GM19240 (cell line): ENCODE data around the gene NOSTRIN.
"Not testable (repeated sequence)": the region's sequence is repeated elsewhere in the genome, so short reads cannot be mapped to it uniquely, and the experiment has no call there.

Experiments
- DNase-seq: peaks from one replicate; pipeline ENCODE4 v3.0.0; 2011; ENCODE audit warnings: low spot score; ENCODE audit not compliant: insufficient read length

Gene NOSTRIN

GRCh38 chr2:168819050-168819715, 16.7 kb downstream of the NOSTRIN start:
- no peak for DNase-seq

- DNase-seq, result no peak
These were observed 17.5 kb downstream of the NOSTRIN start for GRCh38 chr2:168819829-168820489.

GRCh38 chr2:168821577-168821976, 19.1 kb downstream of the NOSTRIN start:
- DNase-seq, result no peak

GRCh38 chr2:168821992-168822391, 19.6 kb downstream of the NOSTRIN start:
- DNase-seq, result no peak

GRCh38 chr2:168825126-168825525, 22.7 kb downstream of the NOSTRIN start:
- no peak for DNase-seq

DNA sequence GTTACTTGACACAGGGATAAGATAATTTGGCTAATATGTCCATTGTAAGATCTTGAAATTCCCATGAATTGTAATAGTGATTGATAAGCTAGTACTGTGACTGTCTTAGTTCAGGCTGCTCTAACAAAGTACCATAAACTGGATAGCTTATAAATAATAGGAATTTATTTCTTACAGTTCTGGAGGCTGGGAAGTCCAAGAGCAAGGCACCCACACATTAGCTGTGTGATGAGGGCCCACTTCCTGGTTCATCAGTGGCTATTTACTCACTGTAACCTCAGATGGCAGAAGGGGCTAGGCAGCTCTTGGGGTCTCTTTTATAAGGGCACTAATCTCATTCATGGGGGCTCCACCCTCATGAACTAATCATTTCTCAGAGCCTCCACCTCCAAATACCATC, 28.5 kb downstream of the NOSTRIN start:
- DNase-seq, result no peak

DNA sequence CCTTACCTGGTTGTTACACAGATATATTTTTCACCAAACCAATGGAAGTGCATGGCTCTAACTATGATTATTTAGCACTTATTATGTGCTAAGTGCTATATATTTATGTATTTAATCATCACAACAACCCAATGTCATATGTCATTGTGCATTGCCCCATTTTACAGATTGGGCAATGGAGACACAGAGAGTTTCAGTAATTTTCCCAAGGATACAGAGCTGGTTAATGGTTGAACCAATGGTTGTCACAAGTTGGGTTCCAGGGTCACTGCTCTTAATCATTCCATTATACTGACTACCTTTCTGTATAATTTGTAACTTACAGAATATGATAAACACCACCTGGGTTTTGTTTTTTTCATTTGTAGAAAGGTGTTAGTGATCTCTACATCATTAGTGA, 29.2 kb downstream of the NOSTRIN start:
- no peak for DNase-seq

DNA sequence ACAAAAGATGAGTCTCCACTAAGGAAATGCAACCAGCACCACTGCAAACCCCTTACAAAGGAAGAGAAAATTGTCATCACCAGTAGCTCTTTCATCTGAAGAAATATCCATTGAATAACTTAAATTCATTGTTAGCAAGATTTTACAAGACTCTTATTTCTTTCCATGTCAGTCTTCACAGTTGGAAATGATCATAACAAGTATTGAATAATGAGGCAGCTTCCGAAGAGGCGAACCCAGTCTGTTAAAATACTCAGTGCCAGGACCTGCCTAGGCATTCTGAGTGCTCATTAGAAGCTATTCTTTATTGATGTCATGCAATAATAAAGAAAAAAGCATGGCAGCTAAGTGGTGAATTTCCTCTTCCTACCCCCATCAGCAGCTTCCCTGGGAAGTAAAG, 33.5 kb downstream of the NOSTRIN start:
- DNase-seq, result no peak

DNA sequence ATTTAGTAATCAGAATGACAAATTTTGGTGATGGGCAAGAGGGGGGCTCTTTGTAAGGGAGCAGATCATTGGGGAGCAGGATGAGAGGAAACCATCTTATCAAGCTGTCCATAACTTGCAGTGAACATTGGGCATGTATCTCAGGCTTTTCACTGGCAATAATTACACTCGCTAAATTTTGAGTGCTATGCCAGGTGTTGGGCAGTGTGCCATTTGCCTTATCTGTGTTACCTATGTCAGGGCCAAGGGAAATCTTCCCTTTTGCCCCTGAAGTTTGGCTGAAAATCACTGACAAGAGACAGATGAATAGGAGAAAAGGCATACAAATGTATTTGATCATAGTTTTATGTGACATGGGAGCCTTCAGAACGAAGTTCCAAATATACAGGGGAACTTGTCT, 39.0 kb downstream of the NOSTRIN start:
- no peak for DNase-seq

- no peak for DNase-seq
These were observed 40.8 kb downstream of the NOSTRIN start for GRCh38 chr2:168843253-168843652.

DNA sequence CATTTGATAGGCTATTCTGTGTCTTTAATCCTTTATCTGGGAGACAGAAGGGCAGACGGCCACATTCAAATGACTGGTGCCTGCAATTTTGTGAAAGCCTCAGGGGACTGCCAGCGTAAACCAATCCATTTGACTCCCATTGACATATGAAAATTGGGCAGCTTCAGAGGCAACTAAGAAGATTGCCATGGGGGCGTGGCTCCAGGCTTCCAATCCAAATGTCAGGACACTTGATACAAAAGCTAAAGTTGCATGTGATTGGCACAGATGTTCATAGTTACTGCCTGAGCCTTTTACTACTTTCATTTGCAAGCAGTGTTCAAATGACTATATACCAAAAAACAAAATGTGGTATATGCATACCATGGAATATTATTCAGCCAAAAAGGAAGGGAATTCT, 45.8 kb downstream of the NOSTRIN start:
- no peak for DNase-seq

GRCh38 chr2:168849610-168850009, 47.2 kb downstream of the NOSTRIN start:
- DNase-seq, result no peak

GRCh38 chr2:168850846-168851245, 48.4 kb downstream of the NOSTRIN start:
- no peak for DNase-seq

DNA sequence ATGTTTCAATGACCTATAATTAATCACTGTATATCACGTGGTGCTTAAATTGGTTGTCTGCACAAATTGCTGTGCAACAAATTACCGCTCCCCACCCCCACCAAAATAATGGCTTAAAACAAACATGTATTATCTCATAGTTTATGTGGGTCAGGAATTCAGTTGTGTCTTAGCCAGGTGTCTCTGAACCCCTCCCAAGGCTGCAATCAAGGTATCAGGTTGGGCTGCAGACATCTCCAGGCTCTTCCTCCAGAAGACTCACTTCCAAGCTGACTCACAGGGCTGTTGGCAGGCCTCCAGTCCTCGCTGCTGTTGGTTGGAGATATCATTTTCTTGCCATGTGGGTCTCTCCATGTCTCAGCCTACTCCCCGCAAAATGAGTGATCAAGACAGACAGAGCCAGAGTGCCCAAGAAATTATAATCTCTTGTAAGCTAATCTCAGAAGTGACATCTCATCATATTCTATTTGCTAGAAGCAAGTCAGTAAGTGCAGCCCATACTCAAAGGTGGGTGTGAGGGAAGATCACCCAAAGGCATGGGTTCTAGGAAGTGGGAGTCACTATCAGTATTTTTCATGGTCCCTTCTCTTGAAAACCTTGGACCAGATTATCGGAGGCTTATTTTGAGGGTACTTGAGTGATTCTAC, 49.4 kb downstream of the NOSTRIN start:
- DNase-seq, result no peak

GRCh38 chr2:168852481-168852880, 50.0 kb downstream of the NOSTRIN start:
- DNase-seq, result no peak

GRCh38 chr2:168853471-168853870, 51.0 kb downstream of the NOSTRIN start:
- no peak for DNase-seq

GRCh38 chr2:168854651-168855050, 52.2 kb downstream of the NOSTRIN start:
- no peak for DNase-seq

- DNase-seq, result no peak
These were observed 53.2 kb downstream of the NOSTRIN start for GRCh38 chr2:168855601-168856000.

DNA sequence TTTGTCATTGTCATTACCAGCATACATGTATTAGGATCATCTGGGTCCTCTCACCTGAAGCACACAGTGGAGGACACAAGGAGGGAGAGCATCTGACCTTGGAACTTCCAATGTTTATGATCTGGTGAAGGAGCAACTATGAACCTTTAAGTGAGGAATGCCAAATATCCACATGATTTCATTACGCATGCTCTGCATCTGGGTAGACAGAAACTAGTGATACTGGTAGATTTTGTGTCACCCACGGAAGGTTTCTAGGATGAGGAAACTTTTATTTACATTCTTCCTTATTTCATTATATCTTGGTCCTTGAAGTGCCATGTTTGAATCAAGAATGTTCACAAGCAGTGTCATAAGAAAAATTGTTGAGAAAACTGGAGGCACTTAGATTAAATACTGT, 55.7 kb downstream of the NOSTRIN start:
- DNase-seq, result no peak

DNA sequence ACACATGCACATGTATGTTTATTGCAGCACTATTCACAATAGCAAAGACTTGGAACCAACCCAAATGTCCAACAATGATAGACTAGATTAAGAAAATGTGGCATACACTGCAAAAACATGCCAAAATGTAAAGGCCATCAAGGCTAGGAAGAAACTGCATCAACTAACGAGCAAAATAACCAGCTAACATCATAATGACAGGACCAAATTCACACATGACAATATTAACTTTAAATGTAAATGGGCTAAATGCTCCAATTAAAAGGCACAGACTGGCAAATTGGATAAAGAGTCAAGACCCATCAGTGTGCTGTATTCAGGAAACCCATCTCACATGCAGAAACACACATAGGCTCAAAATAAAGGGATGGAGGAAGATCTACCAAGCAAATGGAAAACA, 64.7 kb downstream of the NOSTRIN start:
- not testable (repeated sequence) for DNase-seq

DNA sequence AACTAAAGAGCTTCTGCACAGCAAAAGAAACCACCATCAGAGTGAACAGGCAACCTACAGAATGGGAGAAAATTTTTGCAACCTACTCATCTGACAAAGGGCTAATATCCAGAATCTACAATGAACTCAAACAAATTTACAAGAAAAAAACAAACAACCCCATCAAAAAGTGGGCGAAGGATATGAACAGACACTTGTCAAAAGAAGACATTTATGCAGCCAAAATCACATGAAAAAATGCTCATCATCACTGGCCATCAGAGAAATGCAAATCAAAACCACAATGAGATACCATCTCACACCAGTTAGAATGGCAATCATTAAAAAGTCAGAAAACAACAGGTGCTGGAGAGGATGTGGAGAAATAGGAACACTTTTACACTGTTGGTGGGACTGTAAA, 67.9 kb downstream of the NOSTRIN start:
- DNase-seq, result not testable (repeated sequence)

DNA sequence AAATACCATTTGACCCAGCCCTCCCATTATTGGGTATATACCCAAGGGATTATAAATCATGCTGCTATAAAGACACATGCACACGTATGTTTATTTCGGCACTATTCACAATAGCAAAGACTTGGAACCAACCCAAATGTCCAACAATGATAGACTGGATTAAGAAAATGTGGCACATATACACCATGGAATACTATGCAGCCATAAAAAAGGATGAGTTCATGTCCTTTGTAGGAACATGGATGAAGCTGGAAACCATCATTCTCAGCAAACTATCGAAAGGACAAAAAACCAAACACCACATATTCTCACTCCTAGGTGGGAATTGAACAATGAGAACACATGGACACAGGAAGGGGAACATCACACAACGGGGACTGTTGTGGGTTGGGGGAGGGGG, 68.4 kb downstream of the NOSTRIN start:
- not testable (repeated sequence) for DNase-seq
